SK-N-SH treated with all-trans-retinoic acid at 6 μM for 48 hours (cell line): ENCODE data around the gene KRT7.

Experiments
- ATAC-seq: fragments of 200-7000 bp; cut with Tn5 transposase; 3 replicates; pipeline ENCODE4 v1.9.1; 2020; ENCODE audit warnings: mild to moderate bottlenecking, moderate library complexity
- ARNTL ChIP-seq: fragments of 450-650 bp; formaldehyde crosslinking; IDR thresholded peaks from 2 replicates; pipeline ENCODE4 v1.5.0; 2020; ENCODE audit warnings: low read depth, mild to moderate bottlenecking, moderate library complexity, borderline replicate concordance
- BACH2 ChIP-seq: fragments of 250-450 bp; sonication (Bioruptor Pico); IDR thresholded peaks from 2 replicates; pipeline ENCODE4 v1.9.0; 2021; ENCODE audit warnings: mild to moderate bottlenecking, borderline replicate concordance
- CSDC2 ChIP-seq: fragments of 250-450 bp; sonication (Bioruptor Pico); IDR thresholded peaks from 2 replicates; pipeline ENCODE4 v1.5.0; 2020; ENCODE audit warnings: mild to moderate bottlenecking, moderate library complexity
- ESRRG ChIP-seq: fragments of 250-450 bp; sonication (Bioruptor Pico); IDR thresholded peaks from 2 replicates; pipeline ENCODE4 v1.6.1; 2021; ENCODE audit warnings: mild to moderate bottlenecking
- ISL1 ChIP-seq: fragments of 250-450 bp; sonication (Bioruptor Pico); IDR thresholded peaks from 2 replicates; pipeline ENCODE4 v2.1.2; 2022; ENCODE audit warnings: mild to moderate bottlenecking, moderate library complexity
- PATZ1 ChIP-seq: fragments of 250-450 bp; sonication (Bioruptor Pico); IDR thresholded peaks from 2 replicates; pipeline ENCODE4 v1.8.0; 2020; ENCODE audit warnings: mild to moderate bottlenecking, moderate library complexity, borderline replicate concordance
- POU6F1 ChIP-seq: fragments of 250-450 bp; sonication (Bioruptor Pico); IDR thresholded peaks from 2 replicates; pipeline ENCODE4 v1.8.0; 2021; ENCODE audit warnings: low read depth, mild to moderate bottlenecking, moderate library complexity, borderline replicate concordance
- RARB ChIP-seq: fragments of 250-450 bp; sonication (Bioruptor Pico); IDR thresholded peaks from 2 replicates; pipeline ENCODE4 v1.8.0; 2021; ENCODE audit warnings: mild to moderate bottlenecking, moderate library complexity
- SNAI2 ChIP-seq: fragments of 250-450 bp; sonication (Bioruptor Pico); IDR thresholded peaks from 2 replicates; pipeline ENCODE4 v1.5.0; 2020; ENCODE audit warnings: mild to moderate bottlenecking, moderate library complexity
- TCF4 ChIP-seq: fragments of 250-450 bp; sonication (Bioruptor Pico); IDR thresholded peaks from 2 replicates; pipeline ENCODE4 v1.8.0; 2021; ENCODE audit warnings: mild to moderate bottlenecking, moderate library complexity, borderline replicate concordance
- TSHZ2 ChIP-seq: fragments of 250-450 bp; sonication (Bioruptor Pico); IDR thresholded peaks from 2 replicates; pipeline ENCODE4 v1.5.0; 2020; ENCODE audit warnings: mild to moderate bottlenecking, moderate library complexity
- ZC3H10 ChIP-seq: fragments of 250-450 bp; sonication (Bioruptor Pico); IDR thresholded peaks from 2 replicates; pipeline ENCODE4 v1.5.1; 2021; ENCODE audit warnings: mild to moderate bottlenecking, moderate library complexity
- ZFP3 ChIP-seq: fragments of 250-450 bp; sonication (Bioruptor Pico); IDR thresholded peaks from 2 replicates; pipeline ENCODE4 v1.5.0; 2020; ENCODE audit warnings: mild to moderate bottlenecking, moderate library complexity
- ZFP30 ChIP-seq: fragments of 450-650 bp; formaldehyde crosslinking; IDR thresholded peaks from 2 replicates; pipeline ENCODE4 v1.5.0; 2022; ENCODE audit warnings: mild to moderate bottlenecking, moderate library complexity
- ZNF565 ChIP-seq: fragments of 450-650 bp; formaldehyde crosslinking; conservative IDR thresholded peaks from 2 replicates; pipeline ENCODE4 v1.5.0; 2020; ENCODE audit warnings: low read depth, mild to moderate bottlenecking, moderate library complexity
- ZNF70 ChIP-seq: fragments of 450-650 bp; formaldehyde crosslinking; IDR thresholded peaks from 2 replicates; pipeline ENCODE4 v1.5.0; 2020; ENCODE audit warnings: mild to moderate bottlenecking, moderate library complexity

The KRT7 gene

GRCh38 chr12:52243259-52243855 is 10.3 kb downstream of the KRT7 start:
- ATAC-seq: 0 out of 3 replicates have a peak, but pooled peaks have one; percentile 4
- TF ChIP-seq ZNF565: no peak
- no peak for TF ChIP-seq TSHZ2 (CRISPR knock-in tag)

GRCh38 chr12:52243856-52244614 is 11.0 kb downstream of the KRT7 start:
- peak; percentile 92 for ATAC-seq
- no peak for TF ChIP-seq BACH2 (CRISPR knock-in tag)
- no peak for TF ChIP-seq POU6F1 (CRISPR knock-in tag)
- no peak for TF ChIP-seq ARNTL (CRISPR knock-in tag)
- no peak for TF ChIP-seq ZNF70
- TF ChIP-seq TCF4: no peak
- peak; percentile 43; the same call in 1 of the 2 replicates for TF ChIP-seq ZFP3
- TF ChIP-seq ZC3H10 (CRISPR knock-in tag): no peak
- TF ChIP-seq SNAI2 (CRISPR knock-in tag): no peak
- no peak for TF ChIP-seq ZNF565

- TF ChIP-seq PATZ1 (no peak), RARB (CRISPR knock-in tag) (no peak), SNAI2 (CRISPR knock-in tag) (no peak), ZC3H10 (CRISPR knock-in tag) (no peak), CSDC2 (CRISPR knock-in tag) (no peak), ARNTL (CRISPR knock-in tag) (no peak), BACH2 (CRISPR knock-in tag) (no peak), ZNF70 (no peak), ZNF565 (no peak), ISL1 (CRISPR knock-in tag) (no peak), ESRRG (CRISPR knock-in tag) (no peak), TSHZ2 (CRISPR knock-in tag) (peak; percentile 25; the same call in 1 of the 2 replicates), TCF4 (peak; percentile 22; the same call in 1 of the 2 replicates)
- ATAC-seq: peak; percentile 59
Measured at GRCh38 chr12:52244615-52244994, 11.6 kb downstream of the KRT7 start.

GRCh38 chr12:52245259-52245961 is 12.4 kb downstream of the KRT7 start:
- TF ChIP-seq PATZ1 (no peak), RARB (CRISPR knock-in tag) (no peak), ZFP30 (no peak)
- no peak for ATAC-seq
